Prostate gland (tissue), 2 donors: ENCODE data around the gene PIK3CG. TPM values are rescaled to one million over a fixed set of nuclear protein-coding genes. Genes with fewer than 3 reads are reported as not detected.
"Not testable (repeated sequence)": the region's sequence is repeated elsewhere in the genome, so short reads cannot be mapped to it uniquely, and the experiment has no call there.

Experiments
- DNase-seq: peaks from one replicate; pipeline ENCODE4 v3.0.0-alpha.2; 2019; ENCODE audit warnings: low spot score
- H3K27ac ChIP-seq, 2 donors: fragments of 200-600 bp; sonication (generic); 2 replicates each; pipeline ENCODE4 v1.5.1; 2017 to 2019
- H3K27me3 ChIP-seq: fragments of 200-600 bp; sonication (generic); replicated peaks from 2 replicates; pipeline ENCODE4 v1.5.1; 2019; ENCODE audit not compliant: insufficient read depth
- H3K36me3 ChIP-seq, 2 donors: fragments of 200-600 bp; sonication (generic); 1 replicate in 1 of 2; 2 replicates in 1 of 2; pipeline versions ENCODE4 v1.5.1 to v1.8.1; 2017 to 2019
- H3K4me1 ChIP-seq: fragments of 200-600 bp; sonication (generic); replicated peaks from 2 replicates; pipeline ENCODE4 v1.5.1; 2019
- H3K4me3 ChIP-seq, 2 donors: fragments of 200-600 bp; sonication (generic); 2 replicates each; pipeline ENCODE4 v1.5.1; 2017 to 2019
- H3K9me3 ChIP-seq: fragments of 200-600 bp; sonication (generic); 2 replicates; pipeline ENCODE4 v1.5.1; 2017
- POLR2A ChIP-seq: fragments of 450-650 bp; IDR thresholded peaks from one replicate; pipeline ENCODE4 v1.6.1; 2016; ENCODE audit warnings: antibody characterized with exemption, mild to moderate bottlenecking
- POLR2AphosphoS5 ChIP-seq: sonication (generic); formaldehyde crosslinking; IDR thresholded peaks from one replicate; pipeline ENCODE4 v1.6.1; 2017; ENCODE audit warnings: antibody characterized with exemption
- WGBS: methylation state at CpG from one replicate; pipeline ENCODE4 v1.1.5; 2018; 5-methylcytosine and 5-hydroxymethylcytosine counted together
- intact Hi-C: fragments of 100-400 bp; cut with DNase I; formaldehyde crosslinking; loops from one replicate; pipeline ENCODE4 v1.14.2; 2022
- total RNA-seq, 2 donors: library from RNA; depleted of rRNA; stranded (reverse); fragments of >200 nt; gene quantifications; one replicate each; pipeline ENCODE4 v1.1.0, GENCODE V29; 2016
- TF ChIP-seq, protein P1 (sequence below), 4 experiments: fragments of 200-600 bp in 2 of 4; fragments of 450-650 bp in 2 of 4; sonication (generic) in 2 of 4; IDR thresholded peaks; 1 replicate in 3 of 4; 2 replicates in 1 of 4; pipeline ENCODE4 v1.5.1; 2016 to 2019; ENCODE audit warnings: antibody characterized with exemption in 4 of 4, mild to moderate bottlenecking in 2 of 4, moderate library complexity in 2 of 4

The PIK3CG gene
- total RNA-seq, 2 donors from 2014 or later, result 0.87 to 5.1 TPM

- no peak for DNase-seq
- Histone ChIP-seq H3K4me3 (no peak overlapping the region), H3K27ac (no peak overlapping the region), H3K4me1 (no peaks in the 10 kb centered on the region), H3K9me3 (no peaks in the 10 kb centered on the region), H3K36me3 (no peaks in the 10 kb centered on the region), H3K27me3 (no peaks in the 10 kb centered on the region)
- intact Hi-C loops, result no loop called here
- 94% methylated on average over 6 of the region's 6 CpGs for WGBS
- TF ChIP-seq, protein P1, sequence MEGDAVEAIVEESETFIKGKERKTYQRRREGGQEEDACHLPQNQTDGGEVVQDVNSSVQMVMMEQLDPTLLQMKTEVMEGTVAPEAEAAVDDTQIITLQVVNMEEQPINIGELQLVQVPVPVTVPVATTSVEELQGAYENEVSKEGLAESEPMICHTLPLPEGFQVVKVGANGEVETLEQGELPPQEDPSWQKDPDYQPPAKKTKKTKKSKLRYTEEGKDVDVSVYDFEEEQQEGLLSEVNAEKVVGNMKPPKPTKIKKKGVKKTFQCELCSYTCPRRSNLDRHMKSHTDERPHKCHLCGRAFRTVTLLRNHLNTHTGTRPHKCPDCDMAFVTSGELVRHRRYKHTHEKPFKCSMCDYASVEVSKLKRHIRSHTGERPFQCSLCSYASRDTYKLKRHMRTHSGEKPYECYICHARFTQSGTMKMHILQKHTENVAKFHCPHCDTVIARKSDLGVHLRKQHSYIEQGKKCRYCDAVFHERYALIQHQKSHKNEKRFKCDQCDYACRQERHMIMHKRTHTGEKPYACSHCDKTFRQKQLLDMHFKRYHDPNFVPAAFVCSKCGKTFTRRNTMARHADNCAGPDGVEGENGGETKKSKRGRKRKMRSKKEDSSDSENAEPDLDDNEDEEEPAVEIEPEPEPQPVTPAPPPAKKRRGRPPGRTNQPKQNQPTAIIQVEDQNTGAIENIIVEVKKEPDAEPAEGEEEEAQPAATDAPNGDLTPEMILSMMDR (IDR thresholded peaks at IDR 0.05), result no peak
- TF ChIP-seq POLR2A, result no peak
- TF ChIP-seq POLR2AphosphoS5, result no peak
These were observed 71.2 kb downstream of the PIK3CG start for GRCh38 chr7:106936236-106936635.

DNA sequence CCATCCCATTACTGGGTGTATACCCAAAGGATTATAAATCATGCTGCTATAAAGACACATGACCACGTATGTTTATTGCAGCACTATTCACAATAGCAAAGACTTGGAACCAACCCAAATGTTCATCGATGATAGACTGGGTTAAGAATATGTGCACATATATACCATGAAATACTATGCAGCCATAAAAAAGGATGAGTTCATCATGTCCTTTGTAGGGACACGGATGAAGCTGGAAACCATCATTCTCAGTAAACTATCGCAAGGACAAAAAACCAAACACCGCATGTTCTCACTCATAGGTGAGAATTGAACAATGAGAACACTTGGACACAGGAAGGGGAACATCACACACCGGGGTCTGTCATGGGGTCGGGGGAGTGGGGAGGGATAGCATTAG, 73.0 kb downstream of the PIK3CG start:
- 74% methylated on average over 7 of the region's 7 CpGs for WGBS
- not testable (repeated sequence) for DNase-seq, H3K27me3 ChIP-seq

DNA sequence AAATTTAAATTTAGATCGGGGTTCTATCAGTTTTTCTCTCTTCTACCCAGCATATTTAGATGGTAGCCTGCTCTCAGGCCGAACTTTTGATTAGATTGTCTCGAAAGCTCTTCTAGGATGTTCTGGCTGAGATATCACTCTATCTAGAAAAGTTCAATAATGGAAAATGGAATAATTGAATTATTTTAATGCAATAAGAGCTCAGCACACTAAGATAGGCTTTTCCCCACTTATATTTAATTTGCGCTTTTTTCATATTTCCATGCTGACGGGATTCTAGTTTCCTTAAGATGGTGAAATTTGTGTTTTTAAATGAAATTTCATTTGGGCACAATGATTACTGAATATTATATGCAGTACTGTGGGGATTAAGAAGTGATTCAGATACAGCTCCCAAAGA, 73.7 kb downstream of the PIK3CG start:
- TF ChIP-seq POLR2A (no peak), POLR2AphosphoS5 (no peak)
- TF ChIP-seq, protein P1 (IDR thresholded peaks at IDR 0.05), result no peak
- Histone ChIP-seq H3K4me3 (no peak overlapping the region), H3K4me1 (no peaks in the 10 kb centered on the region), H3K36me3 (no peaks in the 10 kb centered on the region), H3K9me3 (no peaks in the 10 kb centered on the region), H3K27me3 (no peaks in the 10 kb centered on the region), H3K27ac (no peak overlapping the region)
- no peak for DNase-seq
- WGBS, result 95% methylated on average over 5 of the region's 5 CpGs
- intact Hi-C loops, result no loop called here

More for the DNA sequence above, 73.0 kb downstream of the PIK3CG start:
- H3K27ac ChIP-seq, H3K4me3 ChIP-seq, H3K36me3 ChIP-seq, H3K9me3 ChIP-seq, intact Hi-C loops, H3K4me1 ChIP-seq: not testable (repeated sequence)

DNA sequence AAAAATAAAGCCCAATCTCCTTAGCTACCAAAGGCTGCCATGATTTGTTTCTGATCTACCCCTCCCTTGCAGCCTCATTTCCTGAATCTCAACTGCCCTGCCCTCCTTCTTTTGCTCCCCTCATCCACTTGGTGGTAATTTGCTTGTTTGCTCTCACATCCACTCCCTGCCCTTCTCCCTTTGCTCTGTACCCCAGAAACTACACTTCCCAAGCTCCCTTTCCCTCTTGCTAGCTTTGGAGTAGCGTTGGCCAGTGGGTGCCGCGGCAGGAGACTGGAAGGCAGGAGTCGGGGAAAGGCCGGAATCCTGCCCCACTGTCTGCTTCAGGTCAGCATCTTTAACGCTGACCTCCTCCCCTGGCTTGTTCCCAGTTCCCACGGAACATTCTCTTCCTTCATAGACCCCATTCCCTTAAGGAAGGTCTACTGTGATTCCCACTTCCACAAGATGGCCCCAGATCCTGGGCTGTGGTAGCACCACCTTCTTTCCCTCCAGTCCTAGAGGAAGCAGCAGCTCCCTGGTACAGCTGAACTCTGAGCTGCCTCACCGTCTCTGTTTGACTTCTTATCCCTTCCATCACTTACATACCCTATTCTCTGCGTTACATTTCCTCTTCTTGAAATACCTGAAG, 79.1 kb downstream of the PIK3CG start:
- no peak for DNase-seq
- Histone ChIP-seq H3K9me3 (no peaks in the 10 kb centered on the region), H3K36me3 (no peaks in the 10 kb centered on the region), H3K27me3 (no peaks in the 10 kb centered on the region), H3K4me3 (no peak overlapping the region), H3K27ac (no peak overlapping the region), H3K4me1 (no peaks in the 10 kb centered on the region)
- intact Hi-C loops, result no loop called here
- TF ChIP-seq POLR2A (no peak), POLR2AphosphoS5 (no peak)
- TF ChIP-seq, protein P1 (IDR thresholded peaks at IDR 0.05), result no peak
- 77% methylated on average over 9 of the region's 9 CpGs for WGBS

DNA sequence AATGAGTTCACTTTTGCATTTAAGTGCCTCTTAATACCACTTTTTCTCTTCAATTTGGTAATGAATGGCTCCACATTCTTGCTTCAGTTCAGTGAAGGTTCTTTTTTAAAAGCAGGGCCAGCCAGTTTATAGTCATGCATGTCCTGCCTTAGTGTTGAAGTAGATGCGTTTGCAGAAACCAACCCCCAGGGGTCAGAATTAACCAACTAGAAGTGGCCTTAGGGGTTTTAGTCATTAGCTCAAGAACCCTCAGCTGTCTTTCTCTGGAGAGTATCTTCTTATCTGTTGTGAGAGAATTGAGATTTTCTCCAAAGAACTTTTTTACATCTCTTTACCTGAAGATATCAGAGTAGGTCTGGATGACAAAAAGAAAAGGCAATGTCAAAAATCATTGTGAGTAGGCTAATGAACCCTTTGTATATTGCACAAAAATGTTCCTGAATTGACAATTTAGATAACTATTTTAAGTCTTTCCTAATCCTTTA, 82.2 kb downstream of the PIK3CG start:
- DNase-seq, result peak; percentile 19
- no peaks in the 10 kb centered on the region for H3K9me3 ChIP-seq
- intact Hi-C loops, result loop anchor here (2.0 kb wide), 1 partner anchor 204 kb away; no protein-coding TSS in a partner anchor
- no peaks in the 10 kb centered on the region for H3K36me3 ChIP-seq
- H3K27ac ChIP-seq, result no peak overlapping the region
- TF ChIP-seq POLR2A (no peak), POLR2AphosphoS5 (peak; percentile 37)
- TF ChIP-seq, protein P1 (IDR thresholded peaks at IDR 0.05), result peak in 3 of 4 experiments; percentile 47 to 67 (median 49)
- no peak overlapping the region for H3K4me3 ChIP-seq
- 4% methylated on average over 1 of the region's 1 CpG for WGBS
- no peaks in the 10 kb centered on the region for H3K4me1 ChIP-seq
- H3K27me3 ChIP-seq, result no peaks in the 10 kb centered on the region
